Lung microvascular endothelial cell (primary cell): ENCODE results near the gene CIBAR2. TPM values are rescaled to one million over a fixed set of nuclear protein-coding genes. Genes with fewer than 3 reads are reported as not detected.
"Not testable (repeated sequence)": the region's sequence is repeated elsewhere in the genome, so short reads cannot be mapped to it uniquely, and the experiment has no call there.

Experiments used
- DNase-seq, 2 donors: peaks; one replicate each; pipeline versions ENCODE4 v3.0.0 to v3.0.0-alpha.2; 2010; ENCODE audit warnings: low read depth in 2 of 2
- total RNA-seq: library from RNA; depleted of rRNA; stranded (reverse); fragments of >200 nt; gene quantifications from 2 replicates; pipeline ENCODE4 v1.2.1, GENCODE V29; 2014

Gene CIBAR2
- total RNA-seq, 1 donor from 2014 or later = not detected

DNA sequence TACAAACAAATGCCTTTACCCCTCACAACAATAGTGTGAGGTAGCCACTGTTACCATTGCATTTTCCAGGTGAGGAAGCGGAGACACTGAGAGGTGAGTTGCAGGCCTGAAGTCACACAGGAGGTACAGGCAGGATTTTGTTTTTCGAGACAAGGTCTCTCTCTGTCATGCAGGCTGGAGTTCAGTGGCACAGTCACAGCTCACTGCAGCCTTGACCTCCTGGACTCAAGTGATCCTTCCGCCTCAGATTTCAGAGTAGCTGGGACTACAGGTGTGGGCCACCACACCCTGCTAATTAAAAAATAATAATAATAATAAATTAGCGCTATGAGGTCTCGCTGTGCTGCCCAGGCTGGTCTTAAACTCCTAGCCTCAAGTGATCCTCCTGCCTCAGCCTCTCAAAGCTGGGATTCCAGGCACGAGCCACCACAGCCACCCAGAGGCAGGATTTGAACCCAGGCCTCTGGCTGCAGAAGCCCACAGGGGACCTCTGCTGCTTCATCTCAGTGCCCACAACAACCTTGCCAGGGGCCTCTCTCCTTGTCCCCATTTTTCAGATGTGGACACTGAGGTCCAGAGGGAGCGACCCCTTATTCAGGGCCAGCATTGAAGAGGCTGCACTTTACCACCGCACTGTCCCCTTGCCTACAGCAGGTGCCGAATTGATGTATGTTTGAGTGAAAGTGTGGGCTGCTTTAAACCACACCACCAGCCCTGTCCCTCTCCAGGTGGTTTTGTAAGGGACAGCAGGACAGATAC is 16.0 kb upstream of the CIBAR2 start:
- DNase-seq = no peak

DNA sequence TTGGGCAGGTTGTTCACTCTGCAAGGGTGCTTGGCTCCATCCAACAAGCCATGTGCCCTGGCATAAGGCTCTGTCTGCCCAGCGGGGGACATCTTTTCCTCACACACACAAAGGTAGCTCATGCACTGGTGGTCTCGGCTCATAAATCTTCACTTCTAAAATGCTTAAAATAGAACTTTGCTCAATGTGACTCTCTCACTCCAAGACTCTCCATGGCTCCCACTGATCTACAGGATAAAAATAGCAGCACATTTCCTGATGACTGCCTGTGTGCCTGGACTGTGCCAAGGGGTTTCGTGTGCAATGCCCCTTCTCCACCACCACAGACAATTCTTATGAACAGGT is 15.1 kb upstream of the CIBAR2 start:
- DNase-seq = no peak

GRCh38 chr16:85126705-85127378 is 14.6 kb upstream of the CIBAR2 start:
- peak; percentile 59 to 70 for DNase-seq

GRCh38 chr16:85126394-85126704 is 14.1 kb upstream of the CIBAR2 start:
- DNase-seq = no peak

DNA sequence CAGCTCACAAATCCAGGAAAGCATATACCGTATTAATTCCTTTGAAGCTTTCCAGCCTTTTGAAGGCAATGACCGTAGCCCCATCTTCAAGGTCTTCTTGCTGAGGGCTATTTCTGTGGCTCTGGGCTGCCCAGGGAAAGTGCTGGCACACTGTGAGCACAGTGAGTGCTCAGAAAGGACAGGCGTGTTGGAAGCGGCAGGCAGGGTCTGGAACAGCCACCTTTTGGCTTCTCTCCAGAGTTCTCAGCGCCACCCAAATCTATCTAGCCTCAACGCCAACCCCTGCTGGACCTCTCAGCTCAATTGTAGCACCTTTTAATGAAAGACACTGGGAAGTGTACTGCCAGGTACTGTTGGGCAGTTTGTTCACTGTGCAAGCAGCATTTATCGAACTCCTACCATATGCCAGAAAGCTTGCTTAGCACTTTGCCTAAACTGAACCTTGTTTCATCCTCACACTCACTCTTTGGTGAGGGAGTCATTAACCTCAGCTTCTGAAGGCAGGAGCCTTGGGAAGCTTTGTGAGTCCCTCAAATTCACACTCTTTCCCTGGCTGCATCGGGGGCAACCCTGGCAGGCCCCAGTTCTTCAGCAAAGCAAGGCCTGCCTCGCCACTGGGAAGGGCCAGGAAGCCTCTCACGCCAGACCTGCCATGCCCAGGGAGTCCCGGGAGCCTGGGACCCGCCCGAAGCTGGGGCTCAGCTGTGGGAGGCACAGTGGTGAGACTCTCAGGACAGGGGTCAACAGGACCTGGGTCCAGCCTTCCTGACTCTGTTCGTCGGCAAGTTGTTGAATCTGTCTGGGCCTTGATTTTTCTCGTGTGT is 13.5 kb upstream of the CIBAR2 start:
- DNase-seq = no peak

GRCh38 chr16:85124636-85125346 is 12.5 kb upstream of the CIBAR2 start:
- no peak for DNase-seq

- peak; percentile 58 to 78 for DNase-seq
These were observed 11.8 kb upstream of the CIBAR2 start for GRCh38 chr16:85123891-85124635.

GRCh38 chr16:85123441-85123840 is 11.2 kb upstream of the CIBAR2 start:
- not testable (repeated sequence) for DNase-seq

DNA sequence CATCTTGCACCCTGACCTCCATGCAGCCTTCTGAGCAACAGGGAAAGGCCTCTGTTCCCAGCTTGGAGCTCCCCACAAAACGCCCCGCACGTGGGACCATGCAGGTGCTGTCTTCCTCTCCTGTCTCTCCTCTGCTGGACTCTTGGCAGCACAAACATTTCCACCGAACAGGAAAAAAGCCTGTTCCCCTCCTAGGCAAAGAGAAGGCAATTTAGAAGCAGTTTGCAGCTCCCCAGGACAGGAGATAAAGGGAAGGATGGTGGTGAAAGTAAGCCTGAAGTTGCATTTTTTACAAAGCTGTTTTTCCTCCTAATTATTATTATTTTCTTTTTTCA is 7.7 kb upstream of the CIBAR2 start:
- DNase-seq = no peak

- no peak for DNase-seq
These were observed 5.1 kb upstream of the CIBAR2 start for GRCh38 chr16:85117418-85117817.

- DNase-seq = peak; percentile 80 to 89
These were observed 2.8 kb upstream of the CIBAR2 start for GRCh38 chr16:85114909-85115567.

DNA sequence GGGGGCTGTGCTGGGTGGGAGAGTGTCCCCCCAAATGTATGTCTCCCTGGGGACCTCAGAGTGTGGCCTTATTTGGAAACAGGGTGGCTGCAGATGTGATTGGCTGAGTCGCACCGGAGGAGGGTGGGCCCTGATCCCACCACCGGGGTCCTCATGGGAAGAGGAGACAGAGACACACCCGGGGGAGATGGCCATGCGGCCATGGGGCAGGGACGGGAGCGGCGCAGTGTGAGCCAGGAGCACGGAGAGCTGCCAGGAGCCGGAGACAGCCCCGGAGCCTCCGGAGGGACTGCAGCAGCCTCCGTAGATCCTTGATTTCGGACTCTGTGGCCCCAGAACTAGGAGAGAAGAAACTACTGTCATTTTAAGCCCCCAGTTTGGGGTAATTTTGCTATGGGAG is 1.6 kb upstream of the CIBAR2 start:
- no peak for DNase-seq

DNA sequence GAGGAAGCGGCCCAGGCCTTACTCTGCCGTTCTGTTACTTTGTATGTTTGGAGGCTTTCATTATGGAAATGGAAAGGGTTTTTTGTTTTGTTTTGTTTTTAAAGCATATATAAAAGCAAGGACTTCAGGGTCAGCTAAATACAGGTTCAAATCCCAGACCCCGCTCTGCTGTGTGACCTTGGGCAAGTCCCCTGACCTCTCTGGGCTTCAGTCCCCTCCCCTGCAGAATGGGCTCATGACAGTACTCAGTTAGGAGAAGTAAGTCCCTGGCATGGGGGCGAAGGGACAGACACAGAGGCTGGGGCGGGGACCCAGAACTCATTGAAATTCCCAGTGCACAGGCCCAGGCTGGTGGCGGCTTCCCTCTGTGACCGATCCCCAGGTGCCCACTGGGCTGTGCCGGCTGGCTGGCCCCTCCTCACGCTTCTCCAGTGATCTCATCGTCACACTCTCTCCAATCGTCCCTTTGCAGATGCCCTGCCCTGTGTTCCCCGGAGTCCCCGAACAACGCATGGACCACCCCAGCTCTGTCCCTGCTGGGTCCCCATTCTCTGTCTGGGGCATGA is 979 bp upstream of the CIBAR2 start:
- no peak for DNase-seq

GRCh38 chr16:85111184-85111583 is 1.1 kb downstream of the CIBAR2 start:
- DNase-seq = no peak

DNA sequence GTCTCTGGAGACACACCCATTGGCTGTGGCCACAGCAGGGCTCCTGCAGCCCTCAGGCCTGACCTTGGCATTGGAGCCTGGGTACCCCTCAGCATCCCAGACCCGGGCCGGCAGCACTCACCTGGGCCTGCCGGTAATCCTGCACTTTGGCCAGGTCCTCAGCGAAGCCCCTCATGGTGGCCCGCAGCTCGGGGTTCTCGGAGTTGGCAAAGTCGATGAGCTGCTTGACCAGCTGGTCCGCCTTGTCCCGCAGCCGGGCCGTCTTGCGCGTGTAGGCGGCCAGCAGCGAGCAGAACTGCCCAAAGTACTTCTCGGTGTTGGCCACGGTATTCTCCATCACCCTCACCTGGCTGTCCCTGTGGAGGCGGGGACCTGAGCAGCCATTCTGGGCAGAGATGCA is 2.2 kb downstream of the CIBAR2 start:
- DNase-seq = no peak

DNA sequence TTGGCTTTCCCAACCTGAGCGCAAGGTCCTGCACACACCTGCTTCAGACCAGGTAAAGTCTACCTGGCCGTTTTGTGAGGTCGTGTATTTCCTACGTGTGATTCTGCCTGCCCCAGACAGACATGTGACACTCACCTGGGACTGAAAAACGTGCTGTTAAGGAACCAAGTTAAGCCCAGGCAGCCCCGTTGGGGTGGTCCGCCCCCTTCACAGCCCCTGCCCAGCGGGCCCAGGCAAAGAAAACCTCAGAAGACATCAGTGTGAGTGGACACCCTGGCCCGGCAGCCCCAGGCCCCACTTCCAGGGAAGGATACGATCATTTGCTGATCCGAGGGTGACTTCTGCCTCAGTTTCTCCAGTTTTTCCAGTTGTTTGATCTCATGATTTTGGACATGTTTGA is 4.7 kb downstream of the CIBAR2 start:
- no peak for DNase-seq

- DNase-seq = no peak
These were observed 5.2 kb downstream of the CIBAR2 start for GRCh38 chr16:85107083-85107482.

DNA sequence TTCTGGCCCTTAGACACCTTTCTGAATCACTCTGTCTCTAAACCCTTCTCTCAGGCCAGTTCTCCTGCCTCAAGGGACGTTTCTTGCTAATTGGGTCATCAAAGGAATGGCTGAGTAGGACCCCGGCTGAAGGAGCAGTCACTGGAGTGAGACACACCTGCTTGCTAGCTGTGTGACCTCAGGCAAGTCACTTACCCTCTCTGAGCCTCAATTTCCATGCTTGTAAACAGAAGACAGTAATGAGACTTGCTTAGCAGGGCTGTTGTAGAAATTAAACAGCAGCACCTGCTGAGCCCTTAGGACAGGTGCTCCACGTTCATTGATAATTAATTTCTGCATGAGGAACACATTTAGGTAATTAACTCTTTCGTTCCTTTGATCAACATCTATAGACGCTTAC is 6.8 kb downstream of the CIBAR2 start:
- no peak for DNase-seq

DNA sequence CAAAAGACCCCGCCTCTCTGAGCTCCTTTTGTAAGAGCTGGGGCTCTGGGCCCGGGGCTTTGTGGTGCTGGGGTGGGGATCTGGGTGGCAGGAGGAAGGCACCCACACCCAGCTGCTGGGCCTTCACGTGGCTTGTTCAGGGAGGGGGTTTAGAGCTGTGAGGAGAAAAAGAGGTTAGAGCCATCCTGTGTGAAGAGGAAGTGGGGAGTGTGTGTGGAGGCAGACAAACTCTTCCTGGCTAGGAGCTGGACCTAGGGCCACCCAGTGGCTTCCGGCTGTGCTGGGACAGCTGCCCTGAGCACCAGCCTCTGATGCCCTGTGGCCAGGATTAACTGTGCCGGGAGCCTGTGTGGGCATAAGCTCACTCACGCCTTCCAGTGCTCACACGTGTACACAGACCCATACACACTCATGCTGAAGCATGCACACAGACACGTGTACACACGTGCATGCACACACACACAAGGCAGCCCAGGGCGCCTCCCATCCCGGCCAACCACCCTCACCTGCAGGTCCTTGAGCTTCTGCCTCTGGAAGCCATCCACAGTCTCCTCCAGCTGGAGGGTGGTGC is 7.4 kb downstream of the CIBAR2 start:
- DNase-seq = no peak

GRCh38 chr16:85104147-85104546 is 8.1 kb downstream of the CIBAR2 start:
- DNase-seq = no peak
